H9 (cell line): ENCODE measurements around the gene KCTD17. TPM values are rescaled to one million over a fixed set of nuclear protein-coding genes. Genes with fewer than 3 reads are reported as not detected.

Experiments used
- DNase-seq: peaks from one replicate; pipeline ENCODE4 v3.0.0-alpha.2; 2017
- H2AFZ ChIP-seq: one replicate; pipeline ENCODE4 v1.6.1; 2013; ENCODE audit warnings: mild to moderate bottlenecking, low read length, control low read depth, moderate library complexity
- H2AK5ac ChIP-seq: 2 replicates; pipeline ENCODE4 v1.6.1; 2013; ENCODE audit warnings: low read length, control low read depth, mixed read lengths; ENCODE audit not compliant: insufficient read length
- H2BK120ac ChIP-seq: one replicate; pipeline ENCODE4 v1.6.1; 2013; ENCODE audit warnings: low read depth, mild to moderate bottlenecking, low read length, control low read depth, inconsistent platforms; ENCODE audit not compliant: poor library complexity, severe bottlenecking
- H2BK12ac ChIP-seq: 2 replicates; pipeline ENCODE4 v1.6.1; 2013; ENCODE audit warnings: low read length, control low read depth, mixed read lengths, low read depth; ENCODE audit not compliant: insufficient read length
- H2BK15ac ChIP-seq: 2 replicates; pipeline ENCODE4 v1.6.1; 2013; ENCODE audit warnings: low read depth, low read length, control low read depth
- H2BK20ac ChIP-seq: one replicate; pipeline ENCODE4 v1.6.1; 2013; ENCODE audit warnings: low read depth, mild to moderate bottlenecking, low read length, control low read depth, inconsistent platforms; ENCODE audit not compliant: poor library complexity, severe bottlenecking
- H2BK5ac ChIP-seq: 2 replicates; pipeline ENCODE4 v1.6.1; 2013; ENCODE audit warnings: low read length, control low read depth, mixed read lengths; ENCODE audit not compliant: insufficient read length
- H3K14ac ChIP-seq: 2 replicates; pipeline ENCODE4 v1.6.1; 2013; ENCODE audit warnings: low read length, control low read depth; ENCODE audit not compliant: insufficient read depth
- H3K18ac ChIP-seq: 2 replicates; pipeline ENCODE4 v1.6.1; 2013; ENCODE audit warnings: low read depth, mild to moderate bottlenecking, mixed read lengths, low read length, control low read depth; ENCODE audit not compliant: insufficient read length
- H3K23ac ChIP-seq: 2 replicates; pipeline ENCODE4 v1.6.1; 2013; ENCODE audit warnings: low read length, control low read depth, mixed read lengths, low read depth; ENCODE audit not compliant: insufficient read length
- H3K23me2 ChIP-seq: 2 replicates; pipeline ENCODE4 v1.6.1; 2013; ENCODE audit warnings: low read depth, mild to moderate bottlenecking, mixed read lengths, low read length, control low read depth; ENCODE audit not compliant: insufficient read length, poor library complexity, severe bottlenecking
- H3K27ac ChIP-seq: 2 replicates; pipeline ENCODE4 v1.5.1; 2013; ENCODE audit warnings: low read length, control low read depth, mixed read lengths, low read depth; ENCODE audit not compliant: insufficient read length
- H3K27me3 ChIP-seq: 2 replicates; pipeline ENCODE4 v1.6.1; 2013; ENCODE audit warnings: low read length, control low read depth, inconsistent platforms; ENCODE audit not compliant: insufficient read depth
- H3K4ac ChIP-seq: 2 replicates; pipeline ENCODE4 v1.6.1; 2013; ENCODE audit warnings: low read depth, mild to moderate bottlenecking, control low read depth, inconsistent platforms, low read length, moderate library complexity
- H3K4me1 ChIP-seq: 2 replicates; pipeline ENCODE4 v1.6.1; 2013; ENCODE audit warnings: low read length, control low read depth, inconsistent platforms; ENCODE audit not compliant: insufficient read depth
- H3K4me2 ChIP-seq: 2 replicates; pipeline ENCODE4 v1.6.1; 2013; ENCODE audit warnings: low read length, control low read depth, mixed read lengths; ENCODE audit not compliant: insufficient read length, insufficient read depth
- H3K56ac ChIP-seq: 2 replicates; pipeline ENCODE4 v1.6.1; 2013; ENCODE audit warnings: low read depth, mild to moderate bottlenecking, mixed read lengths, low read length, control low read depth; ENCODE audit not compliant: insufficient read length
- H3K79me1 ChIP-seq: 2 replicates; pipeline ENCODE4 v1.6.1; 2013; ENCODE audit warnings: low read depth, mild to moderate bottlenecking, moderate library complexity, low read length, control low read depth, inconsistent platforms; ENCODE audit not compliant: insufficient read depth, poor library complexity, severe bottlenecking
- H3K79me2 ChIP-seq: 2 replicates; pipeline ENCODE4 v1.6.1; 2013; ENCODE audit warnings: low read length, control low read depth, inconsistent platforms; ENCODE audit not compliant: insufficient read depth
- H3K9ac ChIP-seq: 2 replicates; pipeline ENCODE4 v1.6.1; 2013; ENCODE audit warnings: low read length, control low read depth, mixed read lengths; ENCODE audit not compliant: insufficient read length; ENCODE audit errors: extremely low read depth
- H3K9me3 ChIP-seq: one replicate; pipeline ENCODE4 v1.6.1; 2013; ENCODE audit warnings: low read depth, low read length, inconsistent platforms; ENCODE audit not compliant: control insufficient read depth
- H3T11ph ChIP-seq: one replicate; pipeline ENCODE4 v1.6.1; 2013; ENCODE audit warnings: mild to moderate bottlenecking, low read length, control low read depth, inconsistent platforms
- H4K20me1 ChIP-seq: one replicate; pipeline ENCODE4 v1.6.1; 2013; ENCODE audit not compliant: control insufficient read depth, insufficient read length, insufficient read depth
- H4K5ac ChIP-seq: 2 replicates; pipeline ENCODE4 v1.6.1; 2013; ENCODE audit warnings: low read depth, mild to moderate bottlenecking, mixed read lengths, low read length, control low read depth; ENCODE audit not compliant: insufficient read length
- H4K8ac ChIP-seq: replicated peaks from 2 replicates; pipeline ENCODE4 v1.6.1; 2013; ENCODE audit warnings: low read length, control low read depth, mixed read lengths, low read depth; ENCODE audit not compliant: insufficient read length
- H4K91ac ChIP-seq: 2 replicates; pipeline ENCODE4 v1.6.1; 2013; ENCODE audit warnings: low read depth, mild to moderate bottlenecking, moderate library complexity, mixed read lengths, low read length, control low read depth; ENCODE audit not compliant: insufficient read length
- H3K27ac Mint-ChIP-seq, 3 experiments: 2 replicates in 2 of 3; 3 replicates in 1 of 3; pipeline ENCODE4 v1.8.0; 2020 to 2021; ENCODE audit warnings: mixed read lengths in 3 of 3, mild to moderate bottlenecking in 1 of 3, moderate library complexity in 1 of 3
- H3K27me3 Mint-ChIP-seq: 2 replicates; pipeline ENCODE4 v1.8.0; 2021; ENCODE audit warnings: low read depth, mild to moderate bottlenecking, moderate library complexity, mixed read lengths
- H3K36me3 Mint-ChIP-seq, 3 experiments: 2 replicates in 2 of 3; 3 replicates in 1 of 3; pipeline ENCODE4 v1.8.0; 2020 to 2021; ENCODE audit warnings: low read depth in 3 of 3, mixed read lengths in 3 of 3; ENCODE audit not compliant: insufficient read depth in 1 of 3
- H3K4me1 Mint-ChIP-seq, 2 experiments: 2 replicates each; pipeline ENCODE4 v1.8.0; 2020; ENCODE audit warnings: mixed read lengths in 2 of 2
- H3K4me3 Mint-ChIP-seq, 2 experiments: 2 replicates in 1 of 2; 3 replicates in 1 of 2; pipeline ENCODE4 v1.8.0; 2020 to 2021; ENCODE audit warnings: mild to moderate bottlenecking in 2 of 2, mixed read lengths in 2 of 2, moderate library complexity in 1 of 2
- H3K9me3 Mint-ChIP-seq, 2 experiments: 2 replicates in 1 of 2; 3 replicates in 1 of 2; pipeline ENCODE4 v1.8.0; 2020; ENCODE audit warnings: mild to moderate bottlenecking in 2 of 2, mixed read lengths in 2 of 2, moderate library complexity in 1 of 2
- WGBS: extraction: QIAGEN DNeasy Blood & Tissue Kit; methylation state at CpG from one replicate; pipeline ENCODE4 v1.1.7; 2013; ENCODE audit warnings: missing lambda C conversion rate, low lambda C conversion rate, mixed read lengths; ENCODE audit not compliant: insufficient read length; ENCODE audit errors: extremely low coverage; 5-methylcytosine and 5-hydroxymethylcytosine counted together
- total RNA-seq: library from RNA; stranded (reverse); gene quantifications from 2 replicates; pipeline ENCODE4 v1.2.1, GENCODE V29; 2021
- TF ChIP-seq, protein P1 (sequence below): fragments of 200-600 bp; sonication (generic); conservative IDR thresholded peaks from 3 replicates; pipeline ENCODE4 v1.8.0; 2021; ENCODE audit warnings: antibody characterized with exemption, mild to moderate bottlenecking

KCTD17 gene
- total RNA-seq, 1 experiment from 2014 or later: 34.1 TPM

DNA sequence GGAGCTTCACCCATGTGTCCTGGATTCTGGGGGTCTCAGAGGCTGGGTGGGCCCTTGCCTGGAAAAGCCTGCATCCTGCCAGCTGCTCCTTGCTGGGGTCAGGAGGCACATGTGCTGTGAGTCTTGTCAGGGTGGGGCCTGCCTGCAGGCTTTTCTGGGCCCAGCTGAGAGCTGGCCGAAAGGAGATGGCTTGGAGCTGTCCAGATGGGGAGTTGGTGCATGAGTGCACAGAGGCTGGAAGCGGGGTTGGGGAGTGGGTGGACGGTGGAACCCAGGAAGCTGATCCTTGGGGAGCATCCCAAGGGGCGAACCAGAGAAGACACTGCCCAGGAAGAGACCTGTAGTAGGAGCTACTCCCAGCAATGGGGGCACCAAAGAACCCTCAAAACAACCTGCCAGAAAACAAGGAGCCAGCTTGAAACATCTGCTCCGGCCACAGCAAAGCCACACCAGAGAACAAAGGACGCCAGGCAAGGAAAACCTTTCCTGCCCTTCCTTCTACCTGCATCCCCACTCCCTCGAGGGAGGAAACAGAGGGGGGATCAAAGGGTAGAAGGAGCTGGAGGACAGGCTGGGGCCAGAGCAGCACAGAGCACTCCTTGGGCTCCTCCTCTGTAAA lies 8.2 kb upstream of the KCTD17 start:
- Histone ChIP-seq H3K4me2 (no peak overlapping the region), H4K5ac (no peak overlapping the region), H3K27ac (no peak overlapping the region), H2BK120ac (no peak overlapping the region), H3K14ac (no peak overlapping the region), H4K8ac (no peak overlapping the region), H3K56ac (no peak overlapping the region), H2BK15ac (no peak overlapping the region), H2BK12ac (no peak overlapping the region), H4K91ac (no peak overlapping the region), H2AFZ (no peak overlapping the region), H3K79me1 (no peaks in the 10 kb centered on the region), H2BK20ac (no peak overlapping the region), H3K18ac (no peak overlapping the region), H3K27me3 (no peaks in the 10 kb centered on the region; the same call in 1 of the 2 replicates), H3K23ac (no peak overlapping the region), H3K9ac (no peak overlapping the region), H3K4ac (no peak overlapping the region), H4K20me1 (no peaks in the 10 kb centered on the region), H2BK5ac (no peak overlapping the region), H3K4me1 (no peaks in the 10 kb centered on the region; the same call in 1 of the 2 replicates), H3K79me2 (no peaks in the 10 kb centered on the region), H3K23me2 (no peaks in the 10 kb centered on the region), H3T11ph (no peak overlapping the region), H2AK5ac (no peak overlapping the region), H3K9me3 (no peaks in the 10 kb centered on the region)
- Mint-ChIP-seq H3K27ac (peak overlapping the region in 1 of 3 experiments; percentile 91; a peak in 1 of 7 replicates), H3K9me3 (no peaks in the 10 kb centered on the region), H3K36me3 (no peaks in the 10 kb centered on the region), H3K4me3 (no peak overlapping the region), H3K27me3 (peaks cover 21% of the 10 kb centered on the region), H3K4me1 (peaks cover 12 to 18% of the 10 kb centered on the region in 2 experiments)
- TF ChIP-seq, protein P1, sequence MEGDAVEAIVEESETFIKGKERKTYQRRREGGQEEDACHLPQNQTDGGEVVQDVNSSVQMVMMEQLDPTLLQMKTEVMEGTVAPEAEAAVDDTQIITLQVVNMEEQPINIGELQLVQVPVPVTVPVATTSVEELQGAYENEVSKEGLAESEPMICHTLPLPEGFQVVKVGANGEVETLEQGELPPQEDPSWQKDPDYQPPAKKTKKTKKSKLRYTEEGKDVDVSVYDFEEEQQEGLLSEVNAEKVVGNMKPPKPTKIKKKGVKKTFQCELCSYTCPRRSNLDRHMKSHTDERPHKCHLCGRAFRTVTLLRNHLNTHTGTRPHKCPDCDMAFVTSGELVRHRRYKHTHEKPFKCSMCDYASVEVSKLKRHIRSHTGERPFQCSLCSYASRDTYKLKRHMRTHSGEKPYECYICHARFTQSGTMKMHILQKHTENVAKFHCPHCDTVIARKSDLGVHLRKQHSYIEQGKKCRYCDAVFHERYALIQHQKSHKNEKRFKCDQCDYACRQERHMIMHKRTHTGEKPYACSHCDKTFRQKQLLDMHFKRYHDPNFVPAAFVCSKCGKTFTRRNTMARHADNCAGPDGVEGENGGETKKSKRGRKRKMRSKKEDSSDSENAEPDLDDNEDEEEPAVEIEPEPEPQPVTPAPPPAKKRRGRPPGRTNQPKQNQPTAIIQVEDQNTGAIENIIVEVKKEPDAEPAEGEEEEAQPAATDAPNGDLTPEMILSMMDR: no peak
- DNase-seq: no peak
- no CpG with 5 or more reads among the region's 7 CpGs for WGBS
